Germinal center (tissue), 1 donor: ENCODE results near the gene SH3RF3.
A peak's percentile ranks its signal among the peaks of the same experiment; 100 is the strongest.

Experiments
- DNase-seq: peaks from one replicate; pipeline ENCODE4 v3.0.0; 2012; ENCODE audit warnings: mixed read lengths, low spot score

Gene SH3RF3

DNA sequence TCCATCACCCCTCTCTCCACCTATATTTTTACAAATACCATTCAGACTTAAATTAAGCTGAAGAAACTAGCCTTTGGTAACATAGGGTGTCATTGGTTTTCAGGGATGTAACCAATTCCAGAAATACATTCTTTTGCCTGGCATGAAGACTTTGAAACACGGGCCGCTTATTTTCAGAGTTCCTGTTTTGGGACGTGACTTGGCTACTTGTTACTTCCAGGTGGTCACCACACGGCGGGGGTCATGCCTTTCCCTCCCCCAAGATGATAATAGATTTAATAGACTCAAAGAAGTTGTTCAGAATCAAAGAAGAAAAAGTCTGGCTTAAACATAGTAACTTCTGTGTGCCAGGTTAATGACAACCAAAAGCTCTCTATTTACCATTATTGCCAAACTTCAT is 374.2 kb downstream of the SH3RF3 start:
- no peak for DNase-seq

DNA sequence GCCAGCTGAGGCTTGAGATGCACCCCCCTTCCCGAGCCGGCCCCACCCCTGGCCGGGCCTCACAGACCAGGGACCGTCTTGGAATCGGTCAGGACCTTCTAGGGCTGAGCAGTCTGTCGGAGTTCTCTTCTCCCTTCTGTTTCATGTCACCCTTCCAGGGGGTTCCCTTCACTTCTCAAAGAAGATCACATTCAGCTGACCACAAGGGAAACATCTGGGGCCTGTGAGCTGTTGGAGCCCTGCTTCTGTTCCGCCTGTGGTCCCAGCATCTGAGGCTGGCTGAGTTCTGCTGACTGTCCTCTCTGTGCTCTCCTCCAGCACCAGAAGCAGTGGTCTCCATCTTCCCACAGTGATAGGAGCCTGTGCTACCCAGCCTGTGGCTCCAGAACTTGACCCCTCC is 378.2 kb downstream of the SH3RF3 start:
- DNase-seq = no peak

DNA sequence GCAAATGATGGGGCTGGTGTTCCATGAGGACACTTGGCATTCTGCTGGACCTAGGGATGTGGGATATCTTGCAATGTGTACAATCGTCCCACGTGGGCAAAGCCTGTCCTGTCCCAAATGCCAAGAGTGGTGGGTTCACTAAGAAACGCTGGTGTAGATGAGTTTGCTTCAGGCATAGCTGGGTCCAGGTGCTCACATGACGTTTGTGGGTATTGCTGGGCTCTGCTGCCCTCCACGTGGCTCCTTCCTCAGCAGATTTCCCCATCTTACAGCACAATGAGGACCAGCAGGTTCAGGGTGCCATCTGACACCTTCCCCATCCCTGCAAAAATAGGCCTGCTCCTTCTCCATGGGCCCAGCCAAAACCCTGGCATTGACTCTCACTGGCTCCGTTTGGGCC is 378.8 kb downstream of the SH3RF3 start:
- no peak for DNase-seq

DNA sequence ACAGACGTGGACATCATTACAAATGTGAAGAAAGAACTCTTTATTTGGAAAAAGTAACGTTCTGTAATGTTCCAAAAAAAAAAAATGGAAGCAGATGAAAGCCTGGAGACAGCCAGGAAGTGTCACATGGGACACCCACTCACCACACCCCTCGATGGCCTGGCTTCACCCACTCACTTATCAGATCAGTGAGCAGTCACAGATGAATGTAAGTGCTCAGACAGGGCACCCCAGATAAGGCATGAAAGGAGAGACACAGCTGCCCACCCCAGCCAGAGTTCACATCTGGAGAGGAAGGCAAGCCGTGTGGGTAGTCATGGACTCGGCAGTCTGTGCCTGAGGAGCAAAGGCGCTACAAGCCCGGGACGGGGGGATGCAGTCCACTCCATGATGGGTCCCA is 379.6 kb downstream of the SH3RF3 start:
- DNase-seq = no peak

DNA sequence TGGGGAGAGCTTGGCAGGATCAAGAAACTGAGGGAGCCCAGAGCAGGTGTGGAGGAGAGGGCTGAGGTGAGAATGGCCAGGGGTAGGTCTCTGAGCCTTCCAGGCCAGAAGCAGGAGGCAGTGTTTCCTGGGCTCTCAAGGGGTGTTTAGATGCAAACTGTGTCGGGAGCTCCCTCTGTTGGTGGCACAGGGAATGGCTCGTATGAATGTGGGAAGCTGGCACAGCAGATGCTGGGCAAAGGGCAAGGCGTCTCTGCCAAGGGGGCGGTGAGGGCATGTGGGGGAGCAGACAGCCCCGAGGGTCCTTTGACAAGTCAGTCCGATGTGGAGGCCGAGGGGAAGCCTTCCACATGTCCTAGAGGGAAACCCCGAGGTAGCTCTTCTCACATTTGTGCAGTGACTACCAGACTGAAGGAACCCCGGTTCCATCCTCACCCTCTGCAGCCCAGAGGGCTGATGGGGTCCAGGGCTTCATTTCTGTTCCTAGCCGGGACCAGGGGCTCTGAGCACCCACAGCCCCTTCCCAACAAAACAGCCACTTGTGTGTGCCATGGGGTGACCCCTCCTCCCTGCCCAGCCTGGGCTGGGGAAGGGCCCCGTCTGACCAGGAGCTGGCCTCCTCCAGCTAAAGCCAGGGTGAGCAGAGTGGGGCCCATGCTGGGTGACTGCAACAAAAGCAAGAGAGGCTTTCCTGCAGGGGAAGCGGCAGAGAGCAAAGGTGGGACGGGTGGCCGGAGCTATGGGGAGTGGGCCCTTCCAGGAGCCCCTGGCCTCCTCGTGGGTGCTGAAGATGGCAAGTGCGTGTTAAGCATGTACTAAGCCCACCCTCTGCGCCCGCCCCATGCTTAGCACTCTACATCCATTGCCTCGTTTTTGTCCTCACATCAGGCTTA is 381.4 kb downstream of the SH3RF3 start:
- DNase-seq = peak; percentile 77

DNA sequence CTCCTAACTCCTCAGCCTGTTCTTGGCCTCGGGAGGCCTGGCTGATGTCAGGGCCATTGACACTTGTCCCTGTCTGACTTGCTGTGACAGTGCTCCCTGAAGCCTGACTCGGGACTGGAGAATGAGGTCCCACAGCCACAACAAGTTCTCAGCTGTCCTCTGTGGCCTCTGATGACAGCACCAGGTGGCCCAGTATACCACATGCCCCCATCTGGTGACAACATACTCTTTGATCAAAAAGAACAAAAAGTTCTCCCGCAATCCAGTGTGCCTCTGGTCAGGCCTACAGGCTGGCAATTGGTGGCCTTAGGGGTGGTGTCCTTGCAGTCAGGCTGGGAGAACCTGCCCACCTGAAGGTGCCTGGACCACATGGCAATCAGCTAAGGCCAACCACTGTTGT is 382.2 kb downstream of the SH3RF3 start:
- DNase-seq = no peak

- no peak for DNase-seq
Measured at GRCh38 chr2:109512076-109512475, 383.1 kb downstream of the SH3RF3 start.

DNA sequence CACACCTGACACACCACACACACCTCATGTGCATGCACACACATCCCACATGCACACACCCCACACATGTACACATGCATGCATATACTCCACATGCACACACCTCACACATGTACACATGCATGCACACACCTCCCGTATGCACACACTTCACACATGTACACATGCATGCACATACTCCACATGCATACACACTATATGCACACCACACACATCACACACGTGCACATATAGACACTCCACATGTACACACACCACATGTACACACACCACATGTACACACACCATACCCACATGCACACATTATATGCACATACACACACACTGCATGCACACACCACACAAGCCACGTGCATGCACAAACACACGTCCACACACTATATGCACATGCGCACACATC is 384.2 kb downstream of the SH3RF3 start:
- no peak for DNase-seq

DNA sequence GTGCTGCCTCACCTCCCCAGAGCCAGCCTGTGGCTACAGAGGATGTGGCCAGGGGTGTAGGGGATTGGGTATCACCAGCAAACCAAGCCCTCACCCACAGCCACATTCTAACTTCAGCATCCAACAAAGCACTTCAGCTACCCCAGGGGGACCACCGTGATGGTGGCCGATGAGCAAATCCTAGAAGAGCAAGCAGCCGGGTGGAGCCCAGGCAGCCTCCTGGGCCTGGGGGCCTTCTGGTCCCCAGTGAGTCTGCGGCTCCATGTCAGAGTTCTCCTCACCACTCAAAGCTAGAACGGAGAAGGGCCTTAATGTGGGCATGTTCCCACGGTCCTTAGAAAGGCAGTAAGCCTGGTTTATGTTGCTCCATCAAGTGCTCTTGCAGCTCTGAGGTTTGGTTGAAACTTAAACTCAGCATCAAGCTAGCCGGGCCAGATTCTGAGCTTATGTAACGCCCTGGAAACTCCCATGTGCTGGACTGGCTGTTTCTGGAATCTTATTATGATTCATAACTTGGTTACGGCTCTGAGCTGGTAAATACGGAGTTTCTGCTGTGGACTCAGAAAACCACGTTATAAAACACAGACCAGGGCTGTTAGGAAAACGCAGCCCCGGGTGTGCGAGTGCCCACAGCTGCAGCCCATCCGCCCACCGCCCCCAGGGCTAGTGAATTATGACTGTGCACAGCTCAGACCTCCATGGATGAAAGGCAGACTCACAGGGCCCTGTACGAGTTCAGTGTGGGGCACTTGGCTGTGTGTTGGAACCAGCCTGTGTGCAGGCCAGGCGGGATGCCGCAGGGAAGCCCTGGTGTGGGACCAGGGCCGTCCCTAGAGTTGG is 385.0 kb downstream of the SH3RF3 start:
- no peak for DNase-seq

- no peak for DNase-seq
Measured at GRCh38 chr2:109514857-109515256, 385.9 kb downstream of the SH3RF3 start.

GRCh38 chr2:109516445-109517117 is 387.6 kb downstream of the SH3RF3 start:
- DNase-seq = no peak

DNA sequence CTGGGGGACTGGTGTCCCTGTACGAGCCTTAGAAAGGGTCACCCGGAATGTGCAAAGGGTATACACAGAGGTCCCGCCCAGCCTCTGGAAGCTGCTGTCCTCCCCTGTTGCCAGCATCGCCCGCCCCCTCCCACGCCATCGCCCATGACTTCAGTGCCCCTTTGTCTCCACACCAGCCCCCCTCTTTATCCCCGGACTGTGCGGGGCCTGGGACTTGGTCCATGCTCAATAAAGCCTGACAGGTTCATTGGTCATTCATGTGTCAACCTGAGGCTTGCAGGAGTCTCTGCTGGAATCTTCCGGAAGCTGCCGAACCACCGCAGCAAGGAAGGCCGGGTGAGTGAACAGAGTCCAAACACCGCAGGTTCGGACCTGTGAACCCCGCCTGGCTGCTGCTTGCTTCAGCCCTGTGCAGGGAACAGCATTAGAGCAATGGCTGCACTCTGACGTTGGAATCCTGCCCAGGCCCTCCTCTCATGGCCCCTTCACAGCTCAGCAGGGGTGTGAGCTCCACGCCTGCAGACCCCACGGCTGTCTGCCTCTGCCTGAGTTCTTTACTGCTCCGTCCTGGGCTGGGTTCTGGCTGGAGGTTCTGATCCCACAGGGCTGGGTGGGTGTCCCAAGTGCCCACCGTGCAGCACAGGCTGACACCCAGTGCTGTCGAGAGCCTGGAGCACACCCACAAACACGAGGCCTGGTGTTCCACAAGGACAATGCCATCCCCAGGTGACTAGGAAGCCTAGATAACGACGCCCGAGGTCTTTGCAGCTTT is 388.3 kb downstream of the SH3RF3 start:
- no peak for DNase-seq

DNA sequence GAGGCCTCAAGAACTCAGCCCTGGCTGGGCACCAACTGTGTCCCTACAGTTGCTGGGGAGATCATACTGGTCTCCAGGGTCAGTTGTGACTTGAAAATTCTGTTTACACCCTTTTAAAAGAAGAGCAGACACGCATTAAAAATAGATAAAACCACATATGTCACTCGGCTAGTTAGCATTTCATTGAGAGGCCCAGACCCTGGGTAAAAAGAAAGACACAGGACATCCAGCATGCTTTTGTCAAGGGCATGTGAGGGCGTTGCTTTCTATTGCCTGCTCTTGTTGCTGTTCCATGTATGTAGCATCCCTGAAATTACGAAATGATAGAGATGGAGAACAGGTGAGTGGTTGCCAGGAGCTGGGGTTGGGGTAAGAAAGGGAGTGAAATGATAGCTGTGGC is 390.5 kb downstream of the SH3RF3 start:
- no peak for DNase-seq

DNA sequence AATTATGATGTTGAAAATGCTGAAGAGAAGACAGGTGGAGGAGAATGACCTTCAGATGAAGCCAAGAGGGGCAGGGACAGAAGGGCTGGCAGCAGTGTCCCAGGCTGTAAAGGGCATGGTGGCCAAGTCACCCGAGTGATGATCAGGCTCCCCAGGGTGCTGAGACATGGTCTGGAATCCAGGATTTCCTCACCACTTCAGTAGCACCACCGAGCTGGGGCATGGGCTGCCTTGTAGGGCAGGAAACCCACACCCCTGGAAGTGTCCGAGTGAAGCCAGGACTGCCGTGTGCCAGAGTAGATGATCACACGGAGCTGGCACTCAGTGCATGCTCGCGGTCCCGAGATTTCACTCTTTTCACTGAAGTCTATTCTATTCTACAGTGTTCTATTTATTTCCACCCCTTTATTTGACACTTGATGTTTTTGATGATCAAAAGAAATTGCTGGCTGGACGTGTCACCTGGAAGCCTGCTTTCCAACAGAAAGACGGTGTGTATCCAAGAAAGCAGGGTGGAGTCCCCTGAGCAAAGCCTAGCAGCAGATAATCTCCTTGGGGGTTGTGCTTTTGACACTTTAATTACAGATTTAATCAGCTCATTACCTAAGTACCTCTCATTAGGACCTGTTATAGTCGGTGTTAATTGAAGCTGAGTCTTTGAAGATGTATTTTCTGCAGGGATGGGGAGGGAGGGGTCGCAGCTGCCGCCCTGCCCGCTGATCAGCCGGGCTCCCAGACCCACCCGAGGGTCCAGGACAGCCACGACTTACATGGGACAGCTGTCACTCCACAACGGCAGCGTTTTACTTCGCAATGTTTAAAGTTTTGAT is 392.4 kb downstream of the SH3RF3 start:
- DNase-seq = no peak

- DNase-seq = no peak
Measured at GRCh38 chr2:109522063-109522374, 393.0 kb downstream of the SH3RF3 start.

DNA sequence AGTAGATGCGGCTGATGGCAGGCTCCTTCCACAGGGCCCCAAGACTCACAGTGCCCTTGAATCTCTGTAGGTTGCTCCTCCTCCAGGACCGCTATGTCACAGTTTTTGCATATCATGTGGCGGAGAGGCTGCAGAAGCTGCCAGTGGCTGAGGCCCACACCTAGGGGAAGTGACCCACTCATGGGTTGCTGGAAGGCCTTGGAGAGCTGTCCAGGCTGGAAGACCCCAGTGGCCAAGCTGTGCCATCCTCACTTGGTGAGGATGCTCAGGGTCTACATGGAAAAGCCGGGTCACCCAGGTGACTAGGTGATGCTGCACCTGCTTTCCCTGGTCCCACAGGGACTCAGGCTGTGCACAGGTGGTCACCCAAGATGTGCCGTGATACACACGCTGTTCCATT is 394.1 kb downstream of the SH3RF3 start:
- no peak for DNase-seq

- DNase-seq = no peak
Measured at GRCh38 chr2:109523536-109524361, 394.7 kb downstream of the SH3RF3 start.

- no peak for DNase-seq
Measured at GRCh38 chr2:109525836-109526235, 396.8 kb downstream of the SH3RF3 start.

- no peak for DNase-seq
Measured at GRCh38 chr2:109526442-109526970, 397.5 kb downstream of the SH3RF3 start.

DNA sequence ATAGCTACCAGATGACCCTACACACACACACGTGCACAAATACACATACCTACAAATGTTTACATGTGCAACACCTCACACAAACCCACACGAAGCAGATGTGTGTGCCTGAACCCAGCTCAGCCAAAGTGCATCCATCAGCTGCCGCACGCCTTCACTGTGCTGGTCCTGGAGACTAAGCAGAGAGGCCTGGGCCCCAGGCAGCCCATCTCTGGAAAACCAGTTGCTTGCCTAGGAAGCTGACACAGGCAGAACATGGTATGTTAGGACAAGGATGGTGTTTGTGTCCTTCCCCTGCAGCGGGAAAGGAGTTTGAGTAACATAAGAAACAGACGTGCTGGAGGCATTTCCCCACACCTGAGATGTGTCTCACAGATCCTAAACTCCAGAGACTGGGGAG is 398.1 kb downstream of the SH3RF3 start:
- DNase-seq = no peak
